IMR-90 (cell line): ENCODE results near the gene RUSF1. TPM values are rescaled to one million over a fixed set of nuclear protein-coding genes. Genes with fewer than 3 reads are reported as not detected.

Experiments
- ATAC-seq: fragments of 200-7000 bp; cut with Tn5 transposase; 2 replicates; pipeline ENCODE4 v1.9.1; 2020; ENCODE audit warnings: low read depth, mild to moderate bottlenecking, moderate library complexity
- BruUV-seq: library from RNA; stranded (reverse); fragments of 400-500 nt; replicated peaks from 2 replicates; lab custom pipeline; 2021; lab: Mats Ljungman, UMichigan
- CTCF ChIA-PET: fragments of 300-600 bp; formaldehyde crosslinking; extraction: SDS; loops from one replicate; lab custom pipeline; 2021; ENCODE audit warnings: antibody characterized with exemption; lab: Yijun Ruan, JAX
- POLR2A ChIA-PET: fragments of 300-600 bp; sonication (Branson Sonifier 250); formaldehyde crosslinking; loops from one replicate; lab custom pipeline; 2022; ENCODE audit warnings: antibody characterized with exemption; ENCODE audit not compliant: unreplicated experiment; lab: Charles Lee
- DNase-seq: peaks from one replicate; pipeline ENCODE4 v3.0.0; 2013
- H2AFZ ChIP-seq: replicated peaks from 2 replicates; pipeline ENCODE3; 2013; ENCODE audit warnings: low read length, mild to moderate bottlenecking; ENCODE audit not compliant: poor library complexity
- H2AK5ac ChIP-seq: 2 replicates; pipeline ENCODE4 v1.6.1; 2013; ENCODE audit warnings: low read depth, low read length, inconsistent platforms
- H2AK9ac ChIP-seq: replicated peaks from 2 replicates; pipeline ENCODE3; 2013; ENCODE audit warnings: mild to moderate bottlenecking, low read depth, low read length, moderate library complexity; ENCODE audit not compliant: poor library complexity
- H2BK120ac ChIP-seq: 2 replicates; pipeline ENCODE4 v1.6.1; 2013; ENCODE audit warnings: low read depth, low read length, inconsistent platforms
- H2BK15ac ChIP-seq: 3 replicates; pipeline ENCODE4 v1.6.1; 2013; ENCODE audit warnings: low read depth, low read length, inconsistent platforms
- H2BK20ac ChIP-seq: 2 replicates; pipeline ENCODE4 v1.6.1; 2013; ENCODE audit warnings: low read depth, mild to moderate bottlenecking, inconsistent platforms, low read length, moderate library complexity
- H2BK5ac ChIP-seq: 2 replicates; pipeline ENCODE4 v1.6.1; 2013; ENCODE audit warnings: mild to moderate bottlenecking, low read depth, low read length, inconsistent platforms; ENCODE audit not compliant: poor library complexity, severe bottlenecking
- H3K14ac ChIP-seq: replicated peaks from 2 replicates; pipeline ENCODE4 v1.6.1; 2013; ENCODE audit warnings: low read depth, low read length, inconsistent platforms
- H3K18ac ChIP-seq: 2 replicates; pipeline ENCODE4 v1.6.1; 2013; ENCODE audit warnings: low read depth, low read length, control low read depth
- H3K23ac ChIP-seq: 2 replicates; pipeline ENCODE4 v1.6.1; 2013; ENCODE audit warnings: low read depth, low read length, inconsistent platforms
- H3K27ac ChIP-seq: 2 replicates; pipeline ENCODE4 v1.5.1; 2013; ENCODE audit warnings: mild to moderate bottlenecking, control low read depth, low read length; ENCODE audit not compliant: insufficient read depth
- H3K27me3 ChIP-seq: 2 replicates; pipeline ENCODE4 v1.6.1; 2013; ENCODE audit warnings: low read length; ENCODE audit not compliant: control insufficient read depth, insufficient read depth
- H3K36me3 ChIP-seq: 2 replicates; pipeline ENCODE4 v1.6.1; 2013; ENCODE audit warnings: low read length, mixed read lengths; ENCODE audit not compliant: control insufficient read depth, insufficient read depth
- H3K4ac ChIP-seq: 2 replicates; pipeline ENCODE4 v1.6.1; 2013; ENCODE audit warnings: low read depth, low read length, inconsistent platforms
- H3K4me1 ChIP-seq: 2 replicates; pipeline ENCODE4 v1.6.1; 2013; ENCODE audit warnings: low read length, mixed read lengths; ENCODE audit not compliant: control insufficient read depth, insufficient read depth
- H3K4me2 ChIP-seq: 2 replicates; pipeline ENCODE4 v1.6.1; 2013; ENCODE audit warnings: low read depth, mild to moderate bottlenecking, control low read depth, low read length, moderate library complexity
- H3K4me3 ChIP-seq: 2 replicates; pipeline ENCODE4 v1.5.1; 2013; ENCODE audit warnings: low read depth, mild to moderate bottlenecking, control low read depth, low read length, moderate library complexity; ENCODE audit not compliant: insufficient read depth
- H3K56ac ChIP-seq: 2 replicates; pipeline ENCODE4 v1.6.1; 2013; ENCODE audit warnings: low read length, inconsistent platforms; ENCODE audit not compliant: insufficient read depth; ENCODE audit errors: extremely low read depth
- H3K79me1 ChIP-seq, 2 experiments: 2 replicates each; pipeline ENCODE4 v1.6.1; 2013; ENCODE audit warnings: low read length in 2 of 2, inconsistent platforms in 1 of 2, low read depth in 1 of 2
- H3K9ac ChIP-seq: 2 replicates; pipeline ENCODE4 v1.6.1; 2013; ENCODE audit warnings: low read depth, low read length, control low read depth
- H3K9me1 ChIP-seq: 2 replicates; pipeline ENCODE4 v1.6.1; 2013; ENCODE audit warnings: low read length, inconsistent platforms; ENCODE audit not compliant: insufficient read depth
- H3K9me3 ChIP-seq: 2 replicates; pipeline ENCODE4 v1.6.1; 2013; ENCODE audit warnings: low read length; ENCODE audit not compliant: control insufficient read depth, insufficient read depth
- H4K20me1 ChIP-seq: 2 replicates; pipeline ENCODE4 v1.6.1; 2013; ENCODE audit warnings: low read length, inconsistent platforms; ENCODE audit not compliant: insufficient read depth
- H4K5ac ChIP-seq: 2 replicates; pipeline ENCODE4 v1.6.1; 2013; ENCODE audit warnings: mild to moderate bottlenecking, low read depth, low read length, control low read depth
- H4K8ac ChIP-seq, 2 experiments: 2 replicates each; pipeline ENCODE4 v1.6.1; 2013; ENCODE audit warnings: low read depth in 2 of 2, low read length in 2 of 2, control low read depth in 1 of 2, inconsistent platforms in 1 of 2
- H4K91ac ChIP-seq: 2 replicates; pipeline ENCODE4 v1.6.1; 2013; ENCODE audit warnings: low read depth, low read length, inconsistent platforms; ENCODE audit not compliant: insufficient read depth
- CEBPB ChIP-seq: IDR thresholded peaks from 2 replicates; pipeline ENCODE4 v1.6.1; 2012; ENCODE audit warnings: low read depth, low read length, improper control_type of control experiment
- WGBS, 2 experiments: methylation state at CpG; one replicate each; pipeline versions ENCODE4 v1.1.5 to v1.1.7; 2013; ENCODE audit warnings: missing lambda C conversion rate in 2 of 2; ENCODE audit not compliant: insufficient read length in 1 of 2; ENCODE audit errors: extremely low coverage in 2 of 2; 5-methylcytosine and 5-hydroxymethylcytosine counted together
- dilution Hi-C: fragments of 300-500 bp; cut with HindIII; formaldehyde crosslinking; loops from one replicate; pipeline ENCODE4 v1.14.3; 2018; ENCODE audit warnings: low sequenced_read_pairs; ENCODE audit not compliant: unreplicated experiment
- in situ Hi-C: fragments of 300-500 bp; cut with MboI; formaldehyde crosslinking; loops from 3 replicates; pipeline ENCODE4 v1.14.3; 2019; ENCODE audit warnings: low sequenced_read_pairs, inconsistent platforms, mixed read lengths
- intact Hi-C: fragments of 100-400 bp; cut with micrococcal nuclease; formaldehyde crosslinking; loops from 2 replicates; pipeline ENCODE4 v1.10.0; 2022
- polyA plus RNA-seq, 3 experiments: library from polyadenylated mRNA; depleted of rRNA; stranded (reverse); fragments of >200 nt; gene quantifications; 2 replicates each; pipeline ENCODE4 v1.2.3, GENCODE V29; 2012; ENCODE audit warnings: low replicate concordance in 1 of 3
- total RNA-seq: library from RNA; depleted of rRNA; stranded (reverse); fragments of >200 nt; gene quantifications from 2 replicates; pipeline ENCODE4 v1.2.3, GENCODE V29; 2012

Gene RUSF1
- total and polyA plus RNA-seq, 2 of the 4 experiments (the other 2 are of a cell fraction) = 22.9 to 65.0 TPM

- Histone ChIP-seq H3K4me2 (no peak overlapping the region), H2AK5ac (no peak overlapping the region), H3K4me3 (no peak overlapping the region), H2BK5ac (no peak overlapping the region), H3K79me1 (peaks cover 8 to 17% of the 10 kb centered on the region in 2 experiments), H3K9ac (no peak overlapping the region), H2BK120ac (no peak overlapping the region), H3K36me3 (peaks cover 28% of the 10 kb centered on the region), H3K23ac (no peak overlapping the region), H4K5ac (no peak overlapping the region), H2AK9ac (peak overlapping the region; percentile 87), H3K4me1 (peaks cover 7% of the 10 kb centered on the region), H3K56ac (no peak overlapping the region), H2BK20ac (no peak overlapping the region), H4K20me1 (no peaks in the 10 kb centered on the region; the same call in 1 of the 2 replicates), H3K27ac (no peak overlapping the region), H4K91ac (no peak overlapping the region), H3K9me3 (no peaks in the 10 kb centered on the region), H3K18ac (no peak overlapping the region), H3K9me1 (peaks cover 11% of the 10 kb centered on the region; the same call in 1 of the 2 replicates), H3K27me3 (no peaks in the 10 kb centered on the region), H4K8ac (no peak overlapping the region), H3K4ac (no peak overlapping the region), H3K14ac (no peak overlapping the region), H2BK15ac (no peak overlapping the region), H2AFZ (no peak overlapping the region)
- intact Hi-C loops (no loop called here), in situ Hi-C loops (loop anchor here (10.0 to 25.0 kb wide), 2 partner anchors 392 to 395 kb away; partner anchors contain the start of genes ZNF267, ZNF646 and ZNF668), dilution Hi-C loops (no loop called here)
- ChIA-PET POLR2A (no interaction called here), CTCF (interaction anchor here (0.6 kb wide), 1 partner anchor 510 kb away, joined by 3 read pairs; the partner anchor contains the start of gene SETD1A)
- ATAC-seq (no peak), DNase-seq (no peak)
- no TSS peak for BruUV-seq
- 100% methylated on average over 1 of the region's 5 CpGs; no CpG with 5 or more reads in 1 of the 2 experiments for WGBS, 2 experiments
- no peak for TF ChIP-seq CEBPB
These were observed 40.9 kb downstream of the RUSF1 start for GRCh38 chr16:31467151-31467773.
